Measurements from ENCODE around the gene COLEC11. TPM values are rescaled to one million over a fixed set of nuclear protein-coding genes. Genes with fewer than 3 reads are reported as not detected.

The COLEC11 gene
- total RNA-seq, 4 donors from 2014 or later = 0.66 to 6.7 (median 1.6) TPM; not detected in 1

DNA sequence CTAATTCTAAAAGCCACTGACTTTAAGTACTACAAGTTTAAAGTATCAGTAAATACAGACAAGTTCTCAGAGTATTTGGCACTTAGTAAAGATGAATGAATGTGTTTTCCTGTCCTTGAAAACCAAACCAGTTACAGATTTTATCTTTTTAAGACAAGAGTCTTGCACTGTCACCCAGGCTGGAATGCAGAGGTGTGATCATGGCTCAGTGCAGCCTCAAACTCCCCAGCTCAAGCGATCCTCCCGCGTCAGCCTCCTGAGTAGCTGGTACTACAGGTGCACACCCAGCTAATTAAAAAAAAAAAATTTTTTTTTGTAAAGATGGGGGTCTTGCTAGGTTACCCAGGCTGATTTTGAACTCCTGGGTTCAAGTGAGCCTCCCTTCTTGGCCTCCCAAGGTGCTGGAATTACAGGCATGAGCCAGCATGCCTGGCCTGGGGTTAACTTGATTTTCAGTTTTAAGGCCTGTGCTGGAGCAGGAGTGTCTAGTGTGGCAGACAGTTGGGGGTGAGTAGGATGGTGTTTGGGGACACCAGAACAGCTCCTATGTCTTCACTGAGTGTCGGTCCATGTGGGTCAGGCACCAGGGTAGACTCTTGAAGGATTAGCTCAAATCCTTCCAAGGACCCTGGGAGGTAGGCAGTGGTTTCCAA, 10.2 kb upstream of the COLEC11 start:
- Histone ChIP-seq H3K36me3 (peaks cover 0 to 58% (median 10%) of the 10 kb centered on the region in 3 donors), H3K4me3 (no peak overlapping the region), H3K4me1 (peaks cover 0 to 19% (median 0%) of the 10 kb centered on the region in 4 donors), H3K27me3 (no peaks in the 10 kb centered on the region), H3K27ac (peak overlapping the region; percentile 1 to 81 (median 78)), H3K9me3 (no peaks in the 10 kb centered on the region)
- 44 to 80% methylated on average over 4 of the region's 4 CpGs for WGBS, 2 donors
- TF ChIP-seq, protein P1, sequence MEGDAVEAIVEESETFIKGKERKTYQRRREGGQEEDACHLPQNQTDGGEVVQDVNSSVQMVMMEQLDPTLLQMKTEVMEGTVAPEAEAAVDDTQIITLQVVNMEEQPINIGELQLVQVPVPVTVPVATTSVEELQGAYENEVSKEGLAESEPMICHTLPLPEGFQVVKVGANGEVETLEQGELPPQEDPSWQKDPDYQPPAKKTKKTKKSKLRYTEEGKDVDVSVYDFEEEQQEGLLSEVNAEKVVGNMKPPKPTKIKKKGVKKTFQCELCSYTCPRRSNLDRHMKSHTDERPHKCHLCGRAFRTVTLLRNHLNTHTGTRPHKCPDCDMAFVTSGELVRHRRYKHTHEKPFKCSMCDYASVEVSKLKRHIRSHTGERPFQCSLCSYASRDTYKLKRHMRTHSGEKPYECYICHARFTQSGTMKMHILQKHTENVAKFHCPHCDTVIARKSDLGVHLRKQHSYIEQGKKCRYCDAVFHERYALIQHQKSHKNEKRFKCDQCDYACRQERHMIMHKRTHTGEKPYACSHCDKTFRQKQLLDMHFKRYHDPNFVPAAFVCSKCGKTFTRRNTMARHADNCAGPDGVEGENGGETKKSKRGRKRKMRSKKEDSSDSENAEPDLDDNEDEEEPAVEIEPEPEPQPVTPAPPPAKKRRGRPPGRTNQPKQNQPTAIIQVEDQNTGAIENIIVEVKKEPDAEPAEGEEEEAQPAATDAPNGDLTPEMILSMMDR (IDR thresholded peaks at IDR 0.05) = no peak
- no peak for TF ChIP-seq EP300 (IDR thresholded peaks at IDR 0.05)
- TF ChIP-seq POLR2A (IDR thresholded peaks at IDR 0.05) = no peak
- DNase-seq (ENCODE audit: low spot score in 2 of 2) = no peak

DNA sequence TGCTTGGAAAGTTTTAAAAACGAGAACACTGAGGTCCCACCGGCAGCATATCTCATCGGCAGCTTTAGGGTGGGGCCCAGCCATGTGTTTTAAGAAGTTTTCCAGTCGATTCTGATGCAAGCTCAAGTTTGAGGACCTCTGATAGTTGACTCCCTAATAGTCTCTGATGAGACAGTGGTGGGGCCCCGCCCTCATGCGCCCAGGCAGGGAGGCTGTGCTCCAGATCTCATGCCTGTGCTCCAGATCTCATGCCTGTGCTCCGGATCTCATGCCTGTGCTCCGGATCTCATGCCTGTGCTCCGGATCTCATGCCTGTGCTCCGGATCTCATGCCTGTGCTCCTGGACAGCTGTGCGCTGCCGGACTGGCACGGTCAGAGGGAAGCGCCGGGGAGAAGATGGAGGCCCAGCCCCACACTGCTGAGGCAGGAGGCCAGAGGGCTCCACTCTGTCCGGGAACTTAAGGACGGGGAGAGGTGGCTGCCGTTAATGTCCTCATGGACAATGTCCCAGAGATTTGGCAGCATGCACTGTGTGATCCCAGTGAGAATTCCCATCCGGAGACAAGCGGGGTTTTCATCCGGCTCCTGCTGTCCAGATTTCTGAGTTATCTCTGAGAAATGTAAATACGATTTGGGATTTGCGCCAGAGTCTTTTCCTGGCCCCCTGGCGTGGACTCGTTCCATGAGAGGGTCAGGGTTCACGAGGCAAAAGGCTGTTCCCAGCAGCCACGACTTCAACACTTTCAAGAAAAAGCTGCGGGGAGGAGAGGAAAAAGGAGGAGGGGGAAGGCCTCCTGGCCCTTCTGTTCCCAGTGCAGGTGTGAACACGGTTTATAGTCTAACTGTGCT, 9.4 kb upstream of the COLEC11 start:
- Histone ChIP-seq H3K27me3 (no peaks in the 10 kb centered on the region), H3K27ac (peak overlapping the region; percentile 1 to 81 (median 78)), H3K4me1 (peaks cover 0 to 17% (median 0%) of the 10 kb centered on the region in 4 donors), H3K4me3 (peak overlapping the region in 2 of 4 donors; percentile 16 to 28), H3K9me3 (no peaks in the 10 kb centered on the region), H3K36me3 (peaks cover 0 to 50% (median 4%) of the 10 kb centered on the region in 3 donors)
- peak in 1 of 2 donors; percentile 15 for TF ChIP-seq POLR2A (IDR thresholded peaks at IDR 0.05)
- TF ChIP-seq, protein P1 (IDR thresholded peaks at IDR 0.05) = no peak
- TF ChIP-seq EP300 (IDR thresholded peaks at IDR 0.05) = peak in 1 of 2 donors; percentile 29
- peak; percentile 35 to 40 for DNase-seq (ENCODE audit: low spot score in 2 of 2)
- WGBS, 2 donors = 34 to 57% methylated on average over 18 to 29 of the region's 29 CpGs

DNA sequence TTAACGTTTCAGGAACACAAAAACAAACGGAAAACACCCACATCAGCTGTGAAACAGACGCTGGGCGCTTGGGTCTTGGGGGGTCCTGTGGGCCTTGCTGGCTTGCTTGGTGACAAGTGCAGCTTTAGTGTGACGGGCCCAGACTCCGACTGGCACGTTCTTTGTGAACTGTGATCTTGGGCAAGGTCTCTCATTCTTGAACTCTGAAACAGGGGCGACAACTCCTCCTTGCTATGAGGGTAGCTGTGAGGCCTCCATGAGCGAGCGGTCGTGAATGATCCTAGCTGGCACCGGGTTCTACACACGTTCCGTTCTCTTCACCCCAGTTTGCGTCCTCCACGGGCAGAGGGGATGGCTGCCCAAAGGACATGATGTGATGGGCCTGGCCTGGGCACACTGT, 8.7 kb upstream of the COLEC11 start:
- DNase-seq (ENCODE audit: low spot score in 2 of 2) = no peak
- Histone ChIP-seq H3K36me3 (peaks cover 0 to 43% (median 4%) of the 10 kb centered on the region in 3 donors), H3K9me3 (no peaks in the 10 kb centered on the region), H3K27ac (peak overlapping the region; percentile 1 to 81 (median 78)), H3K4me3 (no peak overlapping the region), H3K27me3 (no peaks in the 10 kb centered on the region), H3K4me1 (peaks cover 0 to 17% (median 0%) of the 10 kb centered on the region in 4 donors)
- WGBS, 2 donors = 83 to 90% methylated on average over 15 to 16 of the region's 16 CpGs
- no peak for TF ChIP-seq POLR2A (IDR thresholded peaks at IDR 0.05)
- no peak for TF ChIP-seq EP300 (IDR thresholded peaks at IDR 0.05)
- TF ChIP-seq, protein P1 (IDR thresholded peaks at IDR 0.05) = no peak

DNA sequence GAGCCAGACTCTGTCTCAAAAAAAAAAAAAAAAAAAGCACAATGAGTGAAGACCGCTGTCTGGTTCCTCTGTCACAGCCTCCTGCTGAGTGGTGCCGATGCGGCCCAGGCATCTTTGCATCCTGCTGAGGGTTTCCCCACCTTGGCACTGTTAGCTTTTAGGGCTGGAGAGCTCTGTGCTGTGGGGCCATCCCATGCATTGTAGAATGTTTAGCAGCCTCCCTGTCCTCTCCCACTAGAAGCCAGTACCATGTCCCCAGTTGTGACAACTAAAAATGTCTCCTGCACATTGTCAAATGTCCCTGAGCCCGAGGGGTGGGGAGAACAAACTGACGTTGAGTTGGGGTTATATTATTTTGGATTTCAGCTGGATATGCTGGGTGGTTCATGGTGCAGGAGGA, 7.9 kb upstream of the COLEC11 start:
- DNase-seq (ENCODE audit: low spot score in 2 of 2) = no peak
- no peak overlapping the region for H3K27ac ChIP-seq
- TF ChIP-seq EP300 (IDR thresholded peaks at IDR 0.05) (no peak), POLR2A (IDR thresholded peaks at IDR 0.05) (no peak)
- peaks cover 0 to 35% (median 0%) of the 10 kb centered on the region in 3 donors for H3K36me3 ChIP-seq
- H3K27me3 ChIP-seq = no peaks in the 10 kb centered on the region
- no peaks in the 10 kb centered on the region for H3K9me3 ChIP-seq
- peaks cover 0 to 17% (median 0%) of the 10 kb centered on the region in 4 donors for H3K4me1 ChIP-seq
- no peak overlapping the region for H3K4me3 ChIP-seq
- 84 to 85% methylated on average over 5 of the region's 5 CpGs for WGBS, 2 donors

DNA sequence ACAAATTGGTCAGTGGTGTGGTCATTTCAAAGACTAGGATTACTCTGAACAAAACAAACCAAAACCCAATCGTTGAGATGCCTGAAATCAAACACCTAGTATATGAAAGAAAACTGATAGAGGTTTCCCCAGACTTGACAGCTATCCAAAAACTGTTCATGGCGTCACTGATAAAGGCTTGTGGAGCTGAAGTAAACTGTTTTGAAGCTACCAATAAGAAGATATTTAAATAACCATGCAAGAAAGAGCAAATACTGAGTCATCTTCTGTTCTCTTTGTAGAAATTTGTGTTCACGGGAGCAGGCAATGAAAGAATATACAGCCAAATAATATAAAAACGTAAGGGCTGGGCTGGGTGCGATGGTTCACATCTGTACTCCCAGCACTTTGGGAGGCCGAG, 7.5 kb upstream of the COLEC11 start:
- Histone ChIP-seq H3K36me3 (peaks cover 0 to 31% (median 0%) of the 10 kb centered on the region in 3 donors), H3K9me3 (no peaks in the 10 kb centered on the region), H3K4me1 (peaks cover 0 to 17% (median 0%) of the 10 kb centered on the region in 4 donors), H3K27me3 (no peaks in the 10 kb centered on the region), H3K4me3 (no peak overlapping the region), H3K27ac (no peak overlapping the region)
- DNase-seq (ENCODE audit: low spot score in 2 of 2) = no peak
- TF ChIP-seq EP300 (IDR thresholded peaks at IDR 0.05) (no peak), POLR2A (IDR thresholded peaks at IDR 0.05) (no peak)
- TF ChIP-seq, protein P1 (IDR thresholded peaks at IDR 0.05) = no peak
- WGBS, 2 donors = 88 to 90% methylated on average over 6 of the region's 6 CpGs
